ENCODE results near the gene PITX1.

DNA sequence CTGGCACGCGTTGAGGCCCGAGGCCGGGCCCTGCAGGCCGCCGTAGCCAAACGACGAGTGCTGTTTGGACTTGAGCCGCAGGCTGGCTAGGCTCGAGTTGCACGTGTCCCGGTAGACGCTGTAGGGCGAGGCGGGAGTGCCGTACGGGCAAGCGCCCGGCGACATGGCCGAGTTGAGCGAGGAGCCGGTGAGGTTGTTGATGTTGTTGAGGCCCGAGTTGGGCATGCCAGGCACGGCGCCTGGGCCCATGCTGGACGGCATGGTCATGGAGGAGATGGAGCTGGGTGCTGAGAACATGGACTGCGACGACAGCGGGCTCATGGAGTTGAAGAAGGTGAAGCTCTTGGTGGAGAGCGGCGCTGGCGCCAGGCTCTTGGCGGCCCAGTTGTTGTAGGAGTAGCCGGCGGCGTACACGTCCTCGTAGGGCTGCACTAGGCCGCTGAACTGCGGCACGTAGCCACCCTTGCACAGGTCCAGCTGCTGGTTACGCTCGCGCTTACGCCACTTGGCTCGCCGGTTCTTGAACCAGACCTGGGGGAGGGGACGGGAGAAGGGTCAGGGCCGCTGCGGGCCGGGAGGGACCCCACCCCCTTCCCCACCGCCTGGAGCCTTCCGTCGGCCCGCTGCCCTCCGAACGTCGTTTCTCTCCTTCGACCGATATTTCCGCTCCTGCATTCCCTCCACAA, 5.1 kb downstream of the PITX1 start:
- TF ChIP-seq, protein P1, sequence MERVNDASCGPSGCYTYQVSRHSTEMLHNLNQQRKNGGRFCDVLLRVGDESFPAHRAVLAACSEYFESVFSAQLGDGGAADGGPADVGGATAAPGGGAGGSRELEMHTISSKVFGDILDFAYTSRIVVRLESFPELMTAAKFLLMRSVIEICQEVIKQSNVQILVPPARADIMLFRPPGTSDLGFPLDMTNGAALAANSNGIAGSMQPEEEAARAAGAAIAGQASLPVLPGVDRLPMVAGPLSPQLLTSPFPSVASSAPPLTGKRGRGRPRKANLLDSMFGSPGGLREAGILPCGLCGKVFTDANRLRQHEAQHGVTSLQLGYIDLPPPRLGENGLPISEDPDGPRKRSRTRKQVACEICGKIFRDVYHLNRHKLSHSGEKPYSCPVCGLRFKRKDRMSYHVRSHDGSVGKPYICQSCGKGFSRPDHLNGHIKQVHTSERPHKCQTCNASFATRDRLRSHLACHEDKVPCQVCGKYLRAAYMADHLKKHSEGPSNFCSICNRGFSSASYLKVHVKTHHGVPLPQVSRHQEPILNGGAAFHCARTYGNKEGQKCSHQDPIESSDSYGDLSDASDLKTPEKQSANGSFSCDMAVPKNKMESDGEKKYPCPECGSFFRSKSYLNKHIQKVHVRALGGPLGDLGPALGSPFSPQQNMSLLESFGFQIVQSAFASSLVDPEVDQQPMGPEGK (CRISPR knock-in tag; IDR thresholded peaks at IDR 0.05; ENCODE audit: borderline replicate concordance): no peak
- TF ChIP-seq GLIS3 (CRISPR knock-in tag; IDR thresholded peaks at IDR 0.05): no peak
- TF ChIP-seq ZFP3 (CRISPR knock-in tag; IDR thresholded peaks at IDR 0.05): no peak
- TF ChIP-seq ARNTL (CRISPR knock-in tag; IDR thresholded peaks at IDR 0.05; ENCODE audit: borderline replicate concordance, low read depth): no peak
- no peak for TF ChIP-seq ZC3H10 (CRISPR knock-in tag; IDR thresholded peaks at IDR 0.05)
- TF ChIP-seq BACH2 (CRISPR knock-in tag; IDR thresholded peaks at IDR 0.05; ENCODE audit: borderline replicate concordance): no peak
- TF ChIP-seq CSDC2 (CRISPR knock-in tag; IDR thresholded peaks at IDR 0.05): no peak
- no peak for TF ChIP-seq ESRRG (CRISPR knock-in tag; IDR thresholded peaks at IDR 0.05)
- no peak for TF ChIP-seq CREB5 (CRISPR knock-in tag; IDR thresholded peaks at IDR 0.05; ENCODE audit: low read depth)
- TF ChIP-seq ZFP30 (CRISPR knock-in tag; IDR thresholded peaks at IDR 0.05): no peak
- TF ChIP-seq ZNF70 (CRISPR knock-in tag; IDR thresholded peaks at IDR 0.05): no peak
